Immature natural killer cell (primary cell): ENCODE results near the gene LY6G6F. TPM values are rescaled to one million over a fixed set of nuclear protein-coding genes. Genes with fewer than 3 reads are reported as not detected.

Experiments used
- DNase-seq, 3 donors: peaks; one replicate each; pipeline ENCODE4 v3.0.0; 2022; ENCODE audit warnings: mixed read lengths in 1 of 3
- H3K27ac Mint-ChIP-seq, 6 donors: one replicate each; pipeline ENCODE4 v1.8.0; 2020; ENCODE audit warnings: mixed read lengths in 6 of 6, mild to moderate bottlenecking in 5 of 6, inconsistent platforms in 4 of 6, moderate library complexity in 3 of 6
- H3K27me3 Mint-ChIP-seq, 3 donors: one replicate each; pipeline ENCODE4 v1.8.0; 2020 to 2021; ENCODE audit warnings: low read depth in 3 of 3, mild to moderate bottlenecking in 3 of 3, mixed read lengths in 3 of 3, moderate library complexity in 3 of 3, inconsistent platforms in 1 of 3
- H3K36me3 Mint-ChIP-seq, 3 donors: one replicate each; pipeline ENCODE4 v1.8.0; 2020; ENCODE audit warnings: mixed read lengths in 3 of 3, inconsistent platforms in 2 of 3, mild to moderate bottlenecking in 2 of 3
- H3K4me1 Mint-ChIP-seq, 2 donors: one replicate each; pipeline ENCODE4 v1.8.0; 2020; ENCODE audit warnings: inconsistent platforms in 2 of 2, mild to moderate bottlenecking in 2 of 2, mixed read lengths in 2 of 2, moderate library complexity in 1 of 2
- H3K4me3 Mint-ChIP-seq, 5 donors: one replicate each; pipeline ENCODE4 v1.8.0; 2020; ENCODE audit warnings: mild to moderate bottlenecking in 5 of 5, mixed read lengths in 5 of 5, inconsistent platforms in 3 of 5, moderate library complexity in 3 of 5
- H3K9me3 Mint-ChIP-seq, 6 donors: one replicate each; pipeline ENCODE4 v1.8.0; 2020; ENCODE audit warnings: mild to moderate bottlenecking in 6 of 6, mixed read lengths in 6 of 6, inconsistent platforms in 4 of 6, moderate library complexity in 3 of 6
- polyA plus RNA-seq, 3 donors: library from polyadenylated mRNA; unstranded; fragments of 300-500 nt; fragmentation: Illumina TruSeq; gene quantifications; one replicate each; pipeline ENCODE4 v1.2.3, GENCODE V29; 2021

Gene LY6G6F
- polyA plus RNA-seq, 3 donors from 2014 or later, result 2.5 TPM; not detected in 2

DNA sequence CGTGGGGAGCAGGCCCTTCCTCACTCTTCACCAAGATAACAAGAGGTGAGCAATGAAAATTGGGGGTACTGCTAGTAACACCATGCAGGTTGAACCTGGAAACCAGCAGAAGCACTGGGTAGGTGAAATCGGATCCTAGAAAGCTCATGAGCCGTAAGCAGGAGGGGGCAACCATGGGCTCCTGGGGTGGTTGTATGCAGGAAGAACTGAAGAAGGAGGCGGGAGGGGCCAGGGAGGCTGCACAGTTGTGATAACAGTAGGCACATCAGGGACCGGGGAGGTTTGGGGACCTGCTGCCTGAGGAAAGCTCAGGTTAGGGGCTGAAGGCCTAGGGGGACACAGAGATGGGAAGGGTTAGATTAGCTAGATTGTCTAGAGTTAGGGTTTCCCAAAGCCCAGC lies 20.2 kb upstream of the LY6G6F start:
- Mint-ChIP-seq H3K4me3 (no peak overlapping the region), H3K9me3 (no peaks in the 10 kb centered on the region), H3K4me1 (peaks cover 3 to 5% of the 10 kb centered on the region in 2 donors), H3K27ac (peak overlapping the region in 5 of 6 donors; percentile 21 to 92 (median 45)), H3K27me3 (peaks cover 0 to 4% (median 2%) of the 10 kb centered on the region in 3 donors), H3K36me3 (peaks cover 7 to 32% (median 9%) of the 10 kb centered on the region in 3 donors)
- no peak for DNase-seq

DNA sequence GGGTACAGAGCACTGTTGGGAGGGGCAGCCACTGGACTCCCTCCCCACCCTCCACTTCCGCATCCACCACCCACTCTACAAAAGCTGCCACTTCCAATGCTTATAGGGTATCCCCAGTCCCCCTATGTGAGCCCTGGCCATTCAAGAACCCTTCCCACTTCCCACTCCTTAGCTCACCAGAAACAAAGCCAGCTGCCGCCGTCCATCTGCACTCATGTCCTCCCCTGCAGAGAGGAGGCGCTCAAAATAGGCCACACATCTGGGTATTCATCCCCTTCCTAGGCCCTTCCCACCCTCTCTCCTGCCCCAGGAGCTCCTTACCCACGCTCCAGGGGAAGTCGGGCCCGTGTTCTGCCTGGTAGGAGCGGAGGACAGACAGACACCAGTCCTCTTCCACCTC lies 19.3 kb upstream of the LY6G6F start:
- no peak for DNase-seq
- H3K4me3 Mint-ChIP-seq, result no peak overlapping the region
- no peaks in the 10 kb centered on the region for H3K9me3 Mint-ChIP-seq
- H3K27ac Mint-ChIP-seq, result peak overlapping the region in 1 of 6 donors; percentile 43
- peaks cover 0 to 2% of the 10 kb centered on the region in 2 donors for H3K4me1 Mint-ChIP-seq
- H3K36me3 Mint-ChIP-seq, result peaks cover 7 to 34% (median 9%) of the 10 kb centered on the region in 3 donors
- H3K27me3 Mint-ChIP-seq, result peaks cover 0 to 4% (median 2%) of the 10 kb centered on the region in 3 donors

DNA sequence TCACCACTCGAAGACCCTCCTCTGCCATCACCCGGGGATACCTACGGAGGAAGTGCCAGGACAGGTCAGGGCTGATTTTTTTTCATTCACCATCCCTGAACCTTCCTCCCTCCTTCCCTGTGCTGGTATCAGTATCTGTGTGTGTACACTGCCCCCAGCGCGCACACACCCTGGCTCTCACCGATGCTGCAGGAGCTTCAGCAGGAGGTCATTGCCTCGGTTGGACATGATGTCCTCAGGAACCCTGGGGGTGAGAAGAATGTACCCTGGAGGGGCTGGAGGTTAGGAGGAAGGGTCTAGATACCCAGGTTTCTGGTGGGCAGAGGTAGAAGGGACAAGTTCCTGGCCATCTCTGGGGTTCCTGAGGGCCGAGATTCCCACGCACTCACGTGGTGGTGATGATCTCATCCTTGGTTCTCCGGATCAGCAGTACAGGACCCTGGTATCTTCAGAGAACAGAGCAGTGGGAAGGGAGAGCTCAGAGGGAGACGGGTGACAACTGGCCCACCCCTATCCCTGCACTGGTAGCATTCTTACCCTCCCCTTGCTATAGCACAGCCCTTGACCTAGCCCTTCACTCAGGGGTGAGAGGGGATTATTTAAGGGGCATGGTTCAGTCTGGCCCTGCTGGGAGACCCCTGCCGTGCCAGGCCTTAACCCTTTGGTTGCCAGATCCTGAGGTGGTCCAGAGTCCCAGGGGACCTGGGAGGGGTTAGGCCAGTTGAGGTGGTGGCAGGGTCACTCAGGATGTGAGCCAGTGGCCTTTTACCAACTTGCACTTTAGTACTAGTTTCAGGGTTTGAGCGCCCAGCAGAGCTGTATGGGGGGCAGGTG lies 18.6 kb upstream of the LY6G6F start:
- Mint-ChIP-seq H3K36me3 (peaks cover 7 to 36% (median 9%) of the 10 kb centered on the region in 3 donors), H3K27ac (peak overlapping the region in 2 of 6 donors; percentile 43 to 79), H3K4me1 (peaks cover 0 to 2% of the 10 kb centered on the region in 2 donors), H3K27me3 (peaks cover 0 to 4% (median 2%) of the 10 kb centered on the region in 3 donors), H3K4me3 (no peak overlapping the region), H3K9me3 (no peaks in the 10 kb centered on the region)
- no peak for DNase-seq

DNA sequence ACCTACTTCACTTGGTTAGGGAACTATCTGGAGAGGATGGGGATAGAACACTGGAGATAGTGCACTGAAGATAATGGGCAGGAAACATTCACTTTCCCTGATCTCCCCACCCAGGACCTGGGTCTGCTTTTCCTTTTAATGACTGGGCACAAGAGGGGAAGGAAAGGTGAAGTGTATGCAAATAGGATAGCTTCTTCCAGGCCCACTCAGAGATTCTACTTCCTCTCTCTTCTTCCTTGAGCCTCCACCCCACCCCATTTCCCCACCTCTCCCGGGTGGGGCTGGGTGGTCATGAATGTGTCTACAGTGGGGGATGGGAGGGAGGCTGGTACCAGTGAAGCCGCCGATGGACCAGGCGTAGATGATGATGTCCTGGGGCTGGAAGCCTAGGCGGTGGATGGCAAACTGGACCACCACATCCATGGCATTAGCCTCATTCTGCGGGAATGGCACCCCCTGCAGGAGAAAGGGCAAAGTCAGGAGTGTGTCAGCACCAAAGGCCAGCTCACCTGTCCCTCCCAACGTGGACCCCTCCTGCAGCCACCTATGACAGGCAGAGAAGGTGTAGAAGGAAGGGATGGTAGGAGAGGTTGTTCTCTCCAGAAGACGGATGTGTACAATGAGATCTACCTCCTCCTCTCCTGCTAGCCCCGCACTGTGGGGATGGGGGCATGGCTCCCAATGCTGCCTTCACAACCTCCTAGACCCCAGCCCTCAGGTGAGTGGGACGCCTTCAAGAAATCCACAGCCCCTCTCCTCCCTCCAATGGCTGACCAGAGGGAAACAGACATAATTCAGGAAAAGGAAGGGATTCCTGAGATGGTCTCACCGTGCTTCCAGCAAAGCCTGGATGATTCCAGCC lies 17.2 kb upstream of the LY6G6F start:
- H3K27me3 Mint-ChIP-seq, result peaks cover 0 to 4% (median 2%) of the 10 kb centered on the region in 3 donors
- DNase-seq, result no peak
- H3K36me3 Mint-ChIP-seq, result peaks cover 9 to 36% (median 11%) of the 10 kb centered on the region in 3 donors
- no peaks in the 10 kb centered on the region for H3K4me1 Mint-ChIP-seq
- peak overlapping the region in 3 of 6 donors; percentile 51 to 70 (median 55) for H3K27ac Mint-ChIP-seq
- H3K9me3 Mint-ChIP-seq, result no peaks in the 10 kb centered on the region
- H3K4me3 Mint-ChIP-seq, result no peak overlapping the region

DNA sequence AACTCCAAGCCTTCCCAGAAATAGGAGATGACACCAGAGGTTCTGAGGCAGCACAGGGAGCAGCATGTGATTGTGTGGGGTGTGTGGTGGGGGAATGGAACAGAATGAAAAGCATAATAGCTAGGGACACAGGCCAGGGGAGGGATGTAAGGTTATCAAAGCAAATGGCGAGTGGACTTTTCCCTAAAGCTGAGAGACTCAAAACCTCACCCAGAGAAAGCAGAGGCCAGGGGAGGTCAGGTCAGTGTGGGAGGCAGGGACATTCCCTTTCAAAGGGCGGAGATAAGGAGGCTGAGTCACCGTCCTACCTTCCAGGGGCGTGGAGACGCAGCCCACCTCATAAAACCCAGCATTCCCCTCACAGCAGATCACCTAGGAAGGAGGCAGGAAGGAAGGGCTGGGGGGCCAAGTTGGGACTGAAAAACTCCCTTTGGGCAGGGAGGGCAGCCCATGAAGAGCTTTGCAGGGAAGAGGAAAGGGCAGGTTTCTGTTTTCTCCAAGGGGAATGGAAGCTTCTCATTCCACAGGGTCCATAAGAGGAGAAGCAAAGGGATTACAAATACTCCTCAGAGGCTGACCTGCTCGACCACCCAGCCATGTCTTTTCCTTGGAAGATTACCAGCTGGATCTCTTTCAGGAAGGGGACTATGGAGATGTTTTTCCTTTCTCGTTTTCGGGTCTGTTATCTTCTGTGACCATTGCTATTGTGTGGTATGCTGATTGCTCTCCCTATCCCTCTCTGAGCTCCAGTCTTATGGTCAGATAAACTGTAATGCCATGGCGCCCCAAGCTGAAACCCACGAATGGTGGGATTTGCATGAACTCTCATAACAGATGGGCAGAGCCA lies 16.2 kb upstream of the LY6G6F start:
- Mint-ChIP-seq H3K4me1 (no peaks in the 10 kb centered on the region), H3K27ac (peak overlapping the region in 4 of 6 donors; percentile 18 to 70 (median 34)), H3K27me3 (peaks cover 0 to 3% (median 2%) of the 10 kb centered on the region in 3 donors), H3K4me3 (no peak overlapping the region), H3K36me3 (peaks cover 14 to 42% (median 16%) of the 10 kb centered on the region in 3 donors), H3K9me3 (no peaks in the 10 kb centered on the region)
- no peak for DNase-seq

DNA sequence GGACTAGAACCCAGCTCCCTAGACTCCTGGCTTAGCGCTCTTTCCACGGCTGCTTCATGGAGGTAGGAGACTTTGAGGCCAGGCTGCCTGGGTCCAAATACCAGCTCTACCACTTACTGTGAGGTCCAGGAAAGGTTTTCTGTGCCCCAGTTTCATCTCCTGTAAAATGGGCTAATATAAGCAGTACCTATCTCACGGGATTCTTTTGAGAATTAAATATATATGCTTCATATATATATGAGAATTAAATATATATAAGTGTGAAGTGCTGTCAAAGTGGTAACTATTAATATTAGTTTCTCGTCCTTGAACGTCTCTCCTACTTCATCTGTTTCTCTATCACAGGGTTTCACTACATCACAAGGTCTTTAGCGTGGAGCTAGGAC lies 15.6 kb upstream of the LY6G6F start:
- Mint-ChIP-seq H3K9me3 (no peaks in the 10 kb centered on the region), H3K4me3 (no peak overlapping the region), H3K27me3 (peaks cover 0 to 2% (median 2%) of the 10 kb centered on the region in 3 donors), H3K4me1 (no peaks in the 10 kb centered on the region), H3K36me3 (peaks cover 13 to 41% (median 16%) of the 10 kb centered on the region in 3 donors), H3K27ac (peak overlapping the region in 1 of 6 donors; percentile 18)
- DNase-seq, result no peak

DNA sequence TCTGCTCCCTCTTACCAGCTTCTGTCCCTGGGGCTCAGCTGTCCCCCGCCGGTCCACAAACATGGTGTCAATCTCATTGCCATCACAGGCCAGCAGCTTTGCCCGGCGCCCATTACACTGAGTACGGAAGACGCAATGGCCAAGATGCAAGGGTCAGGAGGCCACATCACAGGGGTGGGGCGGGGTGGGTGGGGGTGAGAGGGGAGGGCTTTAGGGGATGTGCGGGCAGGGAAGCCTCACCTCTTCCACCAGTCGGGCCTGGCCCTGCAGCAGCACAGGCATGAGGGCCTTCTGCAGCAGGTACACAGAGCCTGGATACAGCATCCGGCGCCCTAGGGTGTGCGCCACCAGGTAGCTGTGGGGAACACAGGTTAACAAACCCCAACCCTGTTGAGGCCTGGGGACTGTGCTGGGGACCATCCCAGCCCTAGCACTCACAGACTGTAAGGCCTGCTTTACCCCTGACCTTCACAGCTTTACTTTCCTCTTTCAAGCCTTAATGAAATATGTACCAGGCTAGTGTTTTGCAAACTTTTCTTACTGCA lies 15.0 kb upstream of the LY6G6F start:
- peaks cover 8 to 36% (median 12%) of the 10 kb centered on the region in 3 donors for H3K36me3 Mint-ChIP-seq
- no peaks in the 10 kb centered on the region for H3K4me1 Mint-ChIP-seq
- no peaks in the 10 kb centered on the region for H3K9me3 Mint-ChIP-seq
- DNase-seq, result no peak
- no peak overlapping the region for H3K4me3 Mint-ChIP-seq
- peaks cover 0 to 2% (median 0%) of the 10 kb centered on the region in 3 donors for H3K27me3 Mint-ChIP-seq
- peak overlapping the region in 1 of 6 donors; percentile 26 for H3K27ac Mint-ChIP-seq

DNA sequence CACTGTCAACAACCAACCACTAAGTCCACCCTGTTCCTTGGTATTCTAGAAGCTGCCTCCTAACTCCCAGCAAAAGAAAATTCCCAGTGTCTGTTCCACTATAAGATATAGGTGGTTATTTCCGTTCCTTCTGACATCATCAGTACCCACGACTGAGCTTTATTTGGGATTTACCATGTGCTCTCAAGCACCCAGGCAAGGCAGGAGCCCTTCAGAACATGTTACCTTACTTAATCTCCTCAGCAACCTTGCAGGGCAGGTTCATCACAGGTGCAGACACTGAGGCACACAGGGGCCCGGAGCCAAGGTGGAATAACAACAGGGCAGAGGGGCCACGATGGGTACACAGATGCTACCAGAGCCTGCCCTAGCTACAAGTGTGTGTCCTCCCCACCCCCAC lies 14.3 kb upstream of the LY6G6F start:
- peaks cover 0 to 2% (median 0%) of the 10 kb centered on the region in 3 donors for H3K27me3 Mint-ChIP-seq
- peaks cover 0 to 6% of the 10 kb centered on the region in 2 donors for H3K4me1 Mint-ChIP-seq
- DNase-seq, result no peak
- H3K36me3 Mint-ChIP-seq, result peaks cover 8 to 36% (median 17%) of the 10 kb centered on the region in 3 donors
- no peak overlapping the region for H3K27ac Mint-ChIP-seq
- no peak overlapping the region for H3K4me3 Mint-ChIP-seq
- no peaks in the 10 kb centered on the region for H3K9me3 Mint-ChIP-seq

DNA sequence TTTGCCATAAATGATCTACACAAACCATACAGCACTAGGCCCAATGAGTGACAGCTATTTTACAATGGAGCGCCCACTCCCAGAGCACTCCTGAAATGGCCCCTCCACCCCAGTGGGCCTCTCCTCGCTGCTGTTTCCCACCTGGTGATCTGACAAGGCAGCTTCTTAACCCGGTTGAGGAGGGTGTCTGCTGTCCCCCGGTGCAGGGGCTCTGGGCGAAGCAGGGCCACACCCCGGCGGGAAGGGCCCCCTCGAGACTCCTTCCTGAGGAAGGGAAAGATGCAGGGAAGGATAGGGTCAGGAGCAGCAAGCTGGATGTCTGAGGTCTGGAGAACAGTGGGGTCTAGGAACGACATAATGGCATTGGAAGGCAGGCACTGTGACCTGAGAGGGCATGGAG lies 13.8 kb upstream of the LY6G6F start:
- H3K4me3 Mint-ChIP-seq, result no peak overlapping the region
- H3K4me1 Mint-ChIP-seq, result peaks cover 4 to 11% of the 10 kb centered on the region in 2 donors
- H3K36me3 Mint-ChIP-seq, result peaks cover 6 to 32% (median 18%) of the 10 kb centered on the region in 3 donors
- no peaks in the 10 kb centered on the region for H3K9me3 Mint-ChIP-seq
- peaks cover 0 to 2% (median 0%) of the 10 kb centered on the region in 3 donors for H3K27me3 Mint-ChIP-seq
- H3K27ac Mint-ChIP-seq, result no peak overlapping the region
- DNase-seq, result no peak

DNA sequence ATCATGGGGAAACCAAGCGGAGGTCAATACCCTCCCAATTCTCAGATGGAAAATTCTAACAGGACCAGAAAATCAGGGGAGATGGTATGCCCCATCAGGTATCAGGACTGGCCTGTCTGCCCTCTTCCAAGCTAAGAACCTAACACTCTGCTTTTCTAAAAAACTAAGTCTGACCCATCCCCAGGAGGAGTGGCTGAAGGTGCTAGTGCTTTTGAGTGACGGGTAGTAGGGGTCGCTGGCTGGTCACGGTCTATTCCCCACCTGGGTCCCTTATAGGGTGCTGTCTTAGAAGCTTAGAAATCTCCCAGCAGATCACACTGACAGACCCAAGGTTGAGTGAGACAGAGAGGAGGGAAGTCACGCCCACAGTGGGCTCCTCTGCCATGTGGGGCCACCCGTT lies 13.1 kb upstream of the LY6G6F start:
- H3K4me3 Mint-ChIP-seq, result no peak overlapping the region
- H3K9me3 Mint-ChIP-seq, result no peaks in the 10 kb centered on the region
- no peak for DNase-seq
- H3K4me1 Mint-ChIP-seq, result peaks cover 5 to 15% of the 10 kb centered on the region in 2 donors
- H3K27me3 Mint-ChIP-seq, result peaks cover 0 to 2% (median 0%) of the 10 kb centered on the region in 3 donors
- H3K27ac Mint-ChIP-seq, result no peak overlapping the region
- H3K36me3 Mint-ChIP-seq, result peaks cover 5 to 34% (median 18%) of the 10 kb centered on the region in 3 donors

DNA sequence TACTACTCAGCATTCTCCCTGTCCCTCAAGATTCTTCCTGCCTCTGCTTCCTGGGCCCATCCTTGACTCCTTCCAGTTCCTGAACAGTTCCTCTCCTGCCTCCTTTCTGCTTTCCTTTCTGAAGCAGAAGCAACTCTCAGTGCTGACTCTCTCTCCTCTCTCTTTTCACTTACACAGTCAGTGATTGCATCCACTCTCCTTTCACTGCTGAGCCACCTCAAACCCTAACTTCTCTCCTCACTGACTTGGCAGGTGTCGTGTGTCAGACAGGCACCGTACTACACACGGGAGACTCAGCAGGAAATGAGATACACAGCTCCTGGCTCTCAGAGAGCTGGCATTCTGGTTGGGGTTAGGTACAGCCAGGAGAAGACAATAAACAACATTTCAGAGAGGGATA lies 9.1 kb upstream of the LY6G6F start:
- Mint-ChIP-seq H3K4me1 (peaks cover 29 to 37% of the 10 kb centered on the region in 2 donors), H3K36me3 (peaks cover 5 to 18% (median 14%) of the 10 kb centered on the region in 3 donors), H3K4me3 (no peak overlapping the region), H3K9me3 (no peaks in the 10 kb centered on the region), H3K27me3 (peaks cover 0 to 3% (median 1%) of the 10 kb centered on the region in 3 donors), H3K27ac (peak overlapping the region; percentile 0 to 63 (median 42))
- no peak for DNase-seq

DNA sequence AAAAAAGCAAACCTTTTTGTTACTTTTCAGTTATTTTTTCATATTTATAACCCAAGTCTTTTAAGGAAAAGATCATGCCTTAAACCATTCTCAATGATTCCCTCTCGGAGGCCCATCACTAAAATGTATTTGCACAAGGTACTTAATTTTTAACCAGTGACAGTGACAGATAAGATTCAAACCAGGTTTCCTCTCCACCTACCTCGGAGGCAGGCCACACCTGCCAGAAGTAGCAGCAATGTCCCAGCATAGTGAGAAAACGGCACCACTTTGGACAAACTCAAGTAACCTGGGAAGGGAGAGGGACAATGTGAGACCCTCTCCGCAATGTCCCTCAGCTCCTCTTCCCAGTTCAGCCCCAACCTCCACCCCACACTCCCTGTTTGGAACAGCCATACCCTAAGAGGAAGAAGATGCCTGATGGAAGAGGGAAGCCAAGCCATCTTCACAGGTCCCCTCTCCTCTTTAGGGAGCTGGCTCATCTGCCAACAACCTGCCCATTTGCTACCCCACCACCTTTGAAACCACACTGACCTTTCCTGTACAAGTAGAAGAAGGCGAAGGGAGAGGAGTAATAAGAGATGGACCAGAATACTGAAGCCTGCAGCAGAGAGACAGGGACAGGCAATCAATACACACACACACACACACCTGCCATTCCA lies 5.8 kb upstream of the LY6G6F start:
- Mint-ChIP-seq H3K9me3 (no peaks in the 10 kb centered on the region), H3K27me3 (peaks cover 2 to 8% (median 3%) of the 10 kb centered on the region in 3 donors), H3K4me1 (peaks cover 40 to 47% of the 10 kb centered on the region in 2 donors), H3K4me3 (peak overlapping the region; percentile 94 to 99 (median 96)), H3K27ac (peak overlapping the region; percentile 81 to 99 (median 98)), H3K36me3 (peaks cover 0 to 12% (median 5%) of the 10 kb centered on the region in 3 donors)
- no peak for DNase-seq
